CD4-positive, alpha-beta memory T cell (primary cell): ENCODE data around the gene FAR2. TPM values are rescaled to one million over a fixed set of nuclear protein-coding genes. Genes with fewer than 3 reads are reported as not detected.

ENCODE experiments used
- CTCF ChIA-PET: fragments of 350-600 bp; sonication (Branson Sonifier 250); formaldehyde crosslinking; loops from one replicate; lab custom pipeline; 2021; ENCODE audit warnings: inconsistent platforms; ENCODE audit not compliant: partially characterized antibody; lab: Charles Lee
- POLR2A ChIA-PET: fragments of 350-600 bp; sonication (Branson Sonifier 250); formaldehyde crosslinking; loops from one replicate; lab custom pipeline; 2021; ENCODE audit not compliant: partially characterized antibody; lab: Charles Lee
- DNase-seq, 5 donors: peaks; one replicate each; pipeline versions ENCODE4 v3.0.0 to v3.0.0-alpha.2; 2020 to 2022; ENCODE audit warnings: mixed read lengths in 1 of 5
- H3K27ac ChIP-seq: one replicate; pipeline ENCODE4 v1.7.0; 2013; ENCODE audit warnings: low read depth, low read length
- H3K27me3 ChIP-seq: 2 replicates; pipeline ENCODE4 v1.7.0; 2013; ENCODE audit warnings: mild to moderate bottlenecking, low read length, moderate library complexity; ENCODE audit not compliant: insufficient read depth
- H3K36me3 ChIP-seq: 2 replicates; pipeline ENCODE4 v1.7.0; 2013; ENCODE audit warnings: mild to moderate bottlenecking, low read length, moderate library complexity; ENCODE audit not compliant: insufficient read depth
- H3K4me1 ChIP-seq: 2 replicates; pipeline ENCODE4 v1.7.0; 2013; ENCODE audit warnings: mild to moderate bottlenecking, low read length, moderate library complexity; ENCODE audit not compliant: insufficient read depth
- H3K4me3 ChIP-seq, 2 donors: one replicate each; pipeline ENCODE4 v1.7.0; 2013; ENCODE audit warnings: low read length in 2 of 2, mild to moderate bottlenecking in 1 of 2
- H3K9me3 ChIP-seq, 2 donors: one replicate each; pipeline ENCODE4 v1.7.0; 2013; ENCODE audit warnings: low read length in 2 of 2, control low read depth in 1 of 2; ENCODE audit not compliant: control insufficient read depth in 1 of 2
- H3K27ac Mint-ChIP-seq, 7 donors: one replicate each; pipeline ENCODE4 v1.8.0; 2020 to 2021; ENCODE audit warnings: mixed read lengths in 7 of 7, mild to moderate bottlenecking in 6 of 7, inconsistent platforms in 3 of 7, moderate library complexity in 3 of 7
- H3K27me3 Mint-ChIP-seq, 2 donors: one replicate each; pipeline ENCODE4 v1.8.0; 2020 to 2021; ENCODE audit warnings: mixed read lengths in 2 of 2
- H3K36me3 Mint-ChIP-seq, 2 donors: one replicate each; pipeline ENCODE4 v1.8.0; 2020 to 2021; ENCODE audit warnings: mixed read lengths in 2 of 2, inconsistent platforms in 1 of 2, mild to moderate bottlenecking in 1 of 2
- H3K4me1 Mint-ChIP-seq, 4 donors: one replicate each; pipeline ENCODE4 v1.8.0; 2020 to 2021; ENCODE audit warnings: mixed read lengths in 4 of 4, mild to moderate bottlenecking in 1 of 4
- H3K4me3 Mint-ChIP-seq, 8 donors: one replicate each; pipeline ENCODE4 v1.8.0; 2020 to 2021; ENCODE audit warnings: mixed read lengths in 8 of 8, mild to moderate bottlenecking in 7 of 8, moderate library complexity in 6 of 8, inconsistent platforms in 3 of 8
- H3K9me3 Mint-ChIP-seq, 8 donors: one replicate each; pipeline ENCODE4 v1.8.0; 2020 to 2021; ENCODE audit warnings: mixed read lengths in 8 of 8, mild to moderate bottlenecking in 5 of 8, inconsistent platforms in 3 of 8, moderate library complexity in 1 of 8
- intact Hi-C: fragments of 100-400 bp; cut with micrococcal nuclease; formaldehyde crosslinking; loops from one replicate; pipeline ENCODE4 v1.15.1; 2023
- polyA plus RNA-seq, 2 donors: library from polyadenylated mRNA; unstranded; fragments of 300-500 nt; fragmentation: Illumina TruSeq; gene quantifications; one replicate each; pipeline ENCODE4 v1.2.3, GENCODE V29; 2021
- total RNA-seq, 2 experiments: library from RNA; stranded (reverse); gene quantifications; one replicate each; pipeline ENCODE4 v1.2.3, GENCODE V29; 2021

FAR2 gene
- total and polyA plus RNA-seq, 4 experiments from 2014 or later: 6.2 to 10.6 (median 10.0) TPM

DNA sequence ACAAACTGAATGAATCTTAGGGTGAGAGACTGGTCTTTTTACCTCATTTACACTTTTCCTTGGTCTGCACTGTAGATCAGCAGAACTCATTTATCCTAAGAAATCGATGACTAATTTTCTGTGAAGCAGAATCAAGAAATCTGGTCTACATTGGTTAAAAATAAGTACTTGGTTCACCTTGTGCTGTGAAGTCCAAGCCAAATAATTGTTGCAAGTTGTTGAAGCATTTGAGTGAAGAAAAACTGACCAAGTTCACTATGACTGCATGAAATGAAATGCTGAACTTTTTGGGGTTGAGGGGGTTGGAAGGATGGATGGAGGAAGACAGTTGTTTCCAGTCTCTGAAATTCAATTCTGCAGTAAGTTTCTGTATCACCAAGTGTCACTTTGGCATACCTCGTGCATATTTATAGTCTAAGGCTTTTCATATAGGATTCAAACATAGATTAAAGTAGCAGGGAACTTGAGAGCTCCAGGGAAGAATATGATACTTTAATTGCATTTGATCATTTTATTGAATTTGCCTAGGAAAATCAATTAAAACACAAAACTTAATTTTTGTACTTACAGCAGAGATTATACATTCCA is 75.0 kb downstream of the FAR2 start:
- Histone ChIP-seq H3K4me1 (no peaks in the 10 kb centered on the region), H3K9me3 (no peaks in the 10 kb centered on the region), H3K27me3 (no peaks in the 10 kb centered on the region), H3K27ac (no peak overlapping the region), H3K36me3 (no peaks in the 10 kb centered on the region), H3K4me3 (no peak overlapping the region)
- peaks cover 2 to 12% of the 10 kb centered on the region in 2 donors for H3K36me3 Mint-ChIP-seq
- no peak for DNase-seq
- intact Hi-C loops: no loop called here
- POLR2A ChIA-PET: no interaction called here
- H3K27me3 Mint-ChIP-seq: no peaks in the 10 kb centered on the region
- CTCF ChIA-PET: interaction anchor here (1.4 kb wide), 1 partner anchor 92 kb away, joined by 3 read pairs; no protein-coding TSS in a partner anchor
- peaks cover 0 to 2% (median 0%) of the 10 kb centered on the region in 4 donors for H3K4me1 Mint-ChIP-seq
- H3K27ac Mint-ChIP-seq: peak overlapping the region in 1 of 7 donors; percentile 14
- H3K9me3 Mint-ChIP-seq: peaks cover 0 to 4% (median 0%) of the 10 kb centered on the region in 8 donors
- no peak overlapping the region for H3K4me3 Mint-ChIP-seq

GRCh38 chr12:29224572-29224971 is 75.5 kb downstream of the FAR2 start:
- H3K36me3 Mint-ChIP-seq: peaks cover 2 to 12% of the 10 kb centered on the region in 2 donors
- intact Hi-C loops: no loop called here
- CTCF ChIA-PET: interaction anchor here (1.4 kb wide), 1 partner anchor 91 kb away, joined by 3 read pairs; no protein-coding TSS in a partner anchor
- peaks cover 0 to 4% (median 0%) of the 10 kb centered on the region in 8 donors for H3K9me3 Mint-ChIP-seq
- Histone ChIP-seq H3K4me3 (no peak overlapping the region), H3K27ac (no peak overlapping the region), H3K4me1 (no peaks in the 10 kb centered on the region), H3K9me3 (no peaks in the 10 kb centered on the region), H3K36me3 (no peaks in the 10 kb centered on the region), H3K27me3 (no peaks in the 10 kb centered on the region)
- no peaks in the 10 kb centered on the region for H3K27me3 Mint-ChIP-seq
- no peak overlapping the region for H3K4me3 Mint-ChIP-seq
- no peak overlapping the region for H3K27ac Mint-ChIP-seq
- H3K4me1 Mint-ChIP-seq: peaks cover 0 to 2% (median 0%) of the 10 kb centered on the region in 4 donors
- POLR2A ChIA-PET: no interaction called here
- DNase-seq: no peak

GRCh38 chr12:29225834-29226233 is 76.8 kb downstream of the FAR2 start:
- ChIA-PET POLR2A (no interaction called here), CTCF (no interaction called here)
- intact Hi-C loops: no loop called here

GRCh38 chr12:29226616-29227015 is 77.5 kb downstream of the FAR2 start:
- Mint-ChIP-seq H3K36me3 (peaks cover 0 to 5% of the 10 kb centered on the region in 2 donors), H3K27me3 (no peaks in the 10 kb centered on the region), H3K4me1 (peaks cover 0 to 2% (median 0%) of the 10 kb centered on the region in 4 donors), H3K4me3 (no peak overlapping the region), H3K9me3 (peaks cover 0 to 4% (median 0%) of the 10 kb centered on the region in 8 donors), H3K27ac (no peak overlapping the region)
- no peak for DNase-seq
- no peaks in the 10 kb centered on the region for H3K9me3 ChIP-seq
- ChIA-PET POLR2A (no interaction called here), CTCF (no interaction called here)
- no peak overlapping the region for H3K4me3 ChIP-seq
- no peaks in the 10 kb centered on the region for H3K4me1 ChIP-seq
- intact Hi-C loops: no loop called here
- H3K27ac ChIP-seq: no peak overlapping the region
- no peaks in the 10 kb centered on the region for H3K27me3 ChIP-seq
- H3K36me3 ChIP-seq: no peaks in the 10 kb centered on the region

More at GRCh38 chr12:29225834-29226233, 76.8 kb downstream of the FAR2 start:
- Histone ChIP-seq H3K9me3 (no peaks in the 10 kb centered on the region), H3K27ac (no peak overlapping the region), H3K36me3 (no peaks in the 10 kb centered on the region), H3K4me3 (no peak overlapping the region), H3K27me3 (no peaks in the 10 kb centered on the region), H3K4me1 (no peaks in the 10 kb centered on the region)
- H3K9me3 Mint-ChIP-seq: peaks cover 0 to 4% (median 0%) of the 10 kb centered on the region in 8 donors
- no peaks in the 10 kb centered on the region for H3K27me3 Mint-ChIP-seq
- peaks cover 1 to 9% of the 10 kb centered on the region in 2 donors for H3K36me3 Mint-ChIP-seq
- H3K4me1 Mint-ChIP-seq: peaks cover 0 to 2% (median 0%) of the 10 kb centered on the region in 4 donors
- no peak for DNase-seq
- H3K27ac Mint-ChIP-seq: no peak overlapping the region
- no peak overlapping the region for H3K4me3 Mint-ChIP-seq

DNA sequence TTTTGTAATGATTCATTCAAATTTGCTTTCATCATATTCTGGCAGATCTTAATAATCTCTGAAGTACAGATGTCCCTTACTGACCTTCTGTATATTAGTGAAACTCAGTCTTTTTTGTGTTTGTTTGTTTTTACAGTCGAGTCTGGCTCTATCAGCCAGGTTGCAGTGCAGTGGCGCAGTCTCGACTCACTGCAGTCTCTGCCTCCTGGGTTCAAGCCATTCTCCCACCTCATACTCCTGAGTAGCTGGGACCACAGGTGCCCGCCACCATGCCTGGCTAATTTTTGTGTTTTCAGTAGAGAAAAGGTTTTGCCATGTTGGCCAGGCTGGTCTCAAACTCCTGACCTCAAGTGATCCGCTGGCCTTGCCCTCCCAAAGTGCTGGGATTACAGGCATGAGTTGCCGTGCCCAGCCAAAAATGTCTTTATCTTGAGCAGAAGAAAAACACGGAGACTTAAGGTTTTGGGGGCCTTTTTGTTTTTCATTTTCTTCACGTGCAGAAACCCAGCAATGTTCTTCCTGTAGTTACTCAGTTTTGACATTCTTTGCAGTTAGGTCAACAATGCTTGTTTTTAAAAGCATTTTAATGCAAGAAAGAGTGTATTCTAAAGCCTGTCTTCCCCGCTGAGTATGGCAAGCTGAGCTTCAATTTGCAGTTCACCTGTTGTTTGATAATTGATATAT is 79.5 kb downstream of the FAR2 start:
- Mint-ChIP-seq H3K27me3 (no peaks in the 10 kb centered on the region), H3K27ac (no peak overlapping the region), H3K9me3 (no peaks in the 10 kb centered on the region), H3K4me1 (no peaks in the 10 kb centered on the region), H3K36me3 (no peaks in the 10 kb centered on the region), H3K4me3 (no peak overlapping the region)
- Histone ChIP-seq H3K4me1 (no peaks in the 10 kb centered on the region), H3K4me3 (no peak overlapping the region), H3K27ac (no peak overlapping the region), H3K27me3 (no peaks in the 10 kb centered on the region), H3K9me3 (no peaks in the 10 kb centered on the region), H3K36me3 (no peaks in the 10 kb centered on the region)
- no peak for DNase-seq
- POLR2A ChIA-PET: no interaction called here
- intact Hi-C loops: no loop called here
- CTCF ChIA-PET: no interaction called here

GRCh38 chr12:29229158-29229505 is 80.1 kb downstream of the FAR2 start:
- intact Hi-C loops: no loop called here
- Histone ChIP-seq H3K27me3 (no peaks in the 10 kb centered on the region), H3K27ac (no peak overlapping the region), H3K4me3 (no peak overlapping the region), H3K4me1 (no peaks in the 10 kb centered on the region), H3K36me3 (no peaks in the 10 kb centered on the region), H3K9me3 (no peaks in the 10 kb centered on the region)
- no peaks in the 10 kb centered on the region for H3K36me3 Mint-ChIP-seq
- no peak for DNase-seq
- no peaks in the 10 kb centered on the region for H3K27me3 Mint-ChIP-seq
- H3K4me3 Mint-ChIP-seq: no peak overlapping the region
- H3K4me1 Mint-ChIP-seq: no peaks in the 10 kb centered on the region
- no peak overlapping the region for H3K27ac Mint-ChIP-seq
- no peaks in the 10 kb centered on the region for H3K9me3 Mint-ChIP-seq
- CTCF ChIA-PET: interaction anchor here (0.9 kb wide), 1 partner anchor 17 kb away, joined by 3 read pairs; no protein-coding TSS in a partner anchor
- POLR2A ChIA-PET: no interaction called here

DNA sequence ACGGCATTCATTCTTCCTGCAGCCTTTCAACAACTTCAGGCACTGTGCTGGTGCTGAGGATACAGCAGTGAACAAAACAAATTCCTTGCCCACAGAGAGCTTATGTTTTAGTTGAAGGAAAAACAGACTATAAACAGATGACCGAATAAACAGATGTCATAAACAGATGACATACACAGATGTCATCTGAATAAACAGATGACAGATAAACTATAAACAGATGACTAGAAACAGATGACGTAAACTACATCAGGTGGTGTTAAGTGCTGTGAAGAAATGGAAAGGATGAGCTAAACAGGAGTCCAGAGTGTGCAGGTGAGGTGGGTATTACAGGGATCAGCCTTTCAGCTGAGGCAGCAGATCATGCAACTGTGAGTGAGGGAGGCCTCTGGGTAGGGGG is 80.9 kb downstream of the FAR2 start:
- Histone ChIP-seq H3K4me1 (no peaks in the 10 kb centered on the region), H3K27ac (no peak overlapping the region), H3K36me3 (no peaks in the 10 kb centered on the region), H3K27me3 (no peaks in the 10 kb centered on the region), H3K4me3 (no peak overlapping the region), H3K9me3 (no peaks in the 10 kb centered on the region)
- Mint-ChIP-seq H3K27ac (no peak overlapping the region), H3K9me3 (no peaks in the 10 kb centered on the region), H3K27me3 (no peaks in the 10 kb centered on the region), H3K36me3 (no peaks in the 10 kb centered on the region), H3K4me3 (no peak overlapping the region), H3K4me1 (no peaks in the 10 kb centered on the region)
- CTCF ChIA-PET: interaction anchor here (0.9 kb wide), 1 partner anchor 16 kb away, joined by 3 read pairs; no protein-coding TSS in a partner anchor
- no peak for DNase-seq
- POLR2A ChIA-PET: no interaction called here
- intact Hi-C loops: no loop called here
